Stimulated activated CD8-positive, alpha-beta memory T cell treated with anti-CD3 and anti-CD28 coated beads, Interleukin-4, amount 100 ng/mL, for 24 hours (primary cell): ENCODE results near the gene NOL4L.

Experiments used
- DNase-seq: peaks from one replicate; pipeline ENCODE4 v3.0.0-alpha.2; 2020; ENCODE audit warnings: low read depth

The NOL4L gene

GRCh38 chr20:32560989-32561830 is 23.9 kb downstream of the NOL4L start:
- no peak for DNase-seq

DNA sequence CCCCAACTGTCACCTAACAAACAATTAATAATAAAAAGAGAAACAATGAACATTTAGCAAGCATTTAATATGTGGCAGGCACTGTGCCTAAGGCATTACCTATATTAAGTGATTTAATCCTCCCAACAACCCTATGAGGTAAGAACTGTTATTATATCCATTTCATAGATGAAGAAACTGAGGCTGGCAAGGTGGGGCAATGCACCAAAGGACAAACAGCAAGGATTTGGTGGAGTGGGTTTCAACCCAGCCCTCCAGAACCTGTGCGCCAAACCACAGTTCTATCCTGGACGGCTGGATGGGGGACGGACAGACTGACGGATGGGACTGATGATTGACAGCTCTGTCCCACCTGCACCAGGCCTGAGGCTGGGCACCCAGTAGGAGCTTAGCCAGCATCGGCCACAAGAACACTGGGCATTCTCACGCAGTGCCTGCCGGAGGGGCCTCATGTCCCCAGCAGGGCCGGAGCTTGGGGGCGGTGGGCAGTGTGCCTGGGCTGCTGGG is 24.6 kb downstream of the NOL4L start:
- DNase-seq, result no peak

DNA sequence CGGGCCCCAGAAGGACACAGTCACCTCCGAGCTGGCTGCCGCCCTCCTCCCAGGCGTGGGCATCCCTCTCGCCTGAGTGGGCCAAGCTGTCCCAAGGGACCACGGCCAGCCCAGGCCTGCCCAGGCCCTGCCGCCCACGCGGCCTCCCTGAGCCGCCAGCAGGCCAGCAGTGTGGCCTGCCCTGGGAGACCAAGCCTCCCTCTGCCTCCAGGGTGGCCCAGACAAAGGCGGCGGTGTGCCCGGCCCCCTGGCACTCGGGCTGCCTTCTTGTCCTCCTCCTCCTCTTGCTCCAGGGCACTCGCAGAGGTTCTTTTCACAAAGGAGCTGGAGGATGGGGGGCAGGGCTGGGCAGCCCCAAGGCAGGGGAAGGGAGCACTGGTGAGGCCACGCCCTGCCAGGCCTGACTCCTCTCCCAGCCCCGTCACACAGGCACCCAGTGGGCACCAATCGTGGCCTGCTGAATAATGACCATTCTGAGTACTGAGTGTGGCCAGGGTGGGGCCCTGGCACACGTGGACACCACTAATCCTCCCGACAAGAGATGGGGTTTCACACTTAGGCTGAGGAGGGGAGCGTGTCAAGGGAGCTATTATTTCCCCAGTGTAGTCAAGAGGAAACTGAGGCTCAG is 25.3 kb downstream of the NOL4L start:
- DNase-seq, result no peak

DNA sequence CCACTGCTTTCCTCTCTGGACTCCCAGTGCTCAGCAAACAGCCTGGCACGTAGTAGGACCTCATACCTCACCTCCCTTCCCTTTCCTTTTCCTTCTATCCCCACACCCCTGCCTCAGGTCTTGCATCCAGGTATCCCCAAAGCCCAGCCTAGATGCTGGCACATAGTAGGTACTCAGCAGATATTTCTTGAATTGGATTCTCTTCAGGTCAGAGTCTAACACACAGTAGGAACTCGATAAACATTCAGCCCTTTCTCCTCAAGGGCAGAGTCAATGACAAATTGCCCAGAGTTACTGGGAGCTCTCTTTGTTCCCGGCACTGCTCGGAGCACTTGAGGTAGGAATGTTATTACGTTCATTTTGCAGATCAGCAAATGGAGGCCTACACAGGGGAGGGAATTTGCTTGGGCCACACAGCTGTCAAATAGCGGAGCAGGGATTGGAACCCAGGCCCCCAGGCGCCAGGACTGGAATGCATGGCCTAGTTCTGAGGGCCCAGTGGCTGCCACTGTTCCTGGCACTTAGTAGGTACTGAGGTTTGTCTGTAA is 25.9 kb downstream of the NOL4L start:
- DNase-seq, result no peak

- no peak for DNase-seq
Measured at GRCh38 chr20:32558526-32558925, 26.6 kb downstream of the NOL4L start.

DNA sequence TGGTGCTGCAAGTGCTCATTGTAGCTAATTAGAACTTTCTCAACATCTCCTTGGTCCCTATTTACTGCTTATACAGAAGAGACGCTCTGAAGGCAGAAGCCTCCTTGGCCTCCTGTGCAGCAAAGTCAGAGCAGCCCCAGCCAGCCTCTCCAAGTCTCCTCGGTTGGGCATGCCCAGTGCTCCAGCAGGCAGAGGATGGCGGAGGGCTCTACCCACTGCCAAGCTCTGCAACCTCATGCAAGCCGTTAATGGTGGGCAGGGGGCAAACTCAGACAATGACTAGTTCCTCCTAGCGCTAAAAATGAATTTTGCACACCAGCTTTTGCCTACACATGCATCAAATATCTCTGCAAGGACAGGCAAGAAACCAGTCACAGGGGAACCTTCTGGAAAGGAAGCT is 27.8 kb downstream of the NOL4L start:
- no peak for DNase-seq

DNA sequence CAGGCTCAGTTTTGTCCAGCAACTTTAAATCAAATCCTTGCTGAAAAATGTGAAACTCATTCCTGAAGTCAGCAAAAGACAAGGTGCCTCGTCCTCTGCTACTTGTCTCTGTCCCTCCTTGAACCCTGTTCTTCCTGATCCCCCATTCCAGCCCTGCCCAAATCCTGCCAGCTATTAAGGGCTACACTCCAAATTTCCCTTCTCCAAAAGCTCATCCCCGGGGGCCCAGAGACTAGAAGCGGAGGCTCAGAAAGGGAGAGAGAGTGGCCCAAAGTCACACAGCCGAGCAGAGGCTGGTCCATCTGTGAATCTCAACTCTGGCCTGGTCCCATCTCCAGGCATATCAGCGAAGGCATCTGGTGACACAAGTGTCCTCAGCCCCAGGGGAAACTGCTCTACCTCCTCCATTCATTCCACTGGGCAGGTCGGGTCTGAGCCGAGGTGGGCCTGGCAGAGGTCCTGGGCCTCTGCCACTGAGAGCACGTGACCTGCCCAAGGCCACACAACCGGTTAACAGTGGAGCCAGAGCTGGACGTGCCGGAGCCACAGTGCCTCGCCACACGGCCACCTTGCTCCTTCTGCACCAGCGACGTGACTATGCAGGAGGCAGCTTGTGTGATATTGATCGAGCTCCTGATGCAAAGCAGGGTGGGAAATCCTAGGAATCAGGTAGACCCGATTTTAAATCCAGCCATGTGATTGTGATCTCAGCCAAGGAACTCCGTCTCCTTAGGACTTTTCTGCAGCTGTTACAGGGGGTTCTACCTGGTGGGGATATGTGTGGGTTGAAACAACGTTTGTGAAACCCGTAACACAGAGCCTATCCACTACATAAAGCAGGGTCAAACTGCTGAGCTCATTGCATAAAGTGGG is 28.6 kb downstream of the NOL4L start:
- no peak for DNase-seq

DNA sequence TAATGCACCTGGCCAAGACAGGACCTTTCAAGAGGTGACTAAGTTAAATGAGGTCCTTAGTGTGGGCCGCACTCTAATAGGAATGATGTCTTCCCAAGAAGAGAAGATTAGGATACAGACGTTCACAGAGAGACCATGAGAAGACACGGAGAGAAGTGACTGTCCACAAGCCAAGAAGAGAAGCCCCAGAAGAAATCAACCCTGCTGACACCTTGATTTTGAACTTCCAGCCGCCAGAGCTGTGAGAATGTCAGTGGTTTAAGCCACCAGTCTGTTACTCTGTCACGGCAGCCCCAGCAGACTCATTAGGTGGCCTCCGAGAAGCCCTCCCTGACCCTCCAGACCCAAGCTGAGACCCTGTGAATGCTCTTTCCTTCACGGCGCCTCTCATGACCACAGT is 29.5 kb downstream of the NOL4L start:
- DNase-seq, result no peak

GRCh38 chr20:32554965-32555289 is 30.2 kb downstream of the NOL4L start:
- no peak for DNase-seq

GRCh38 chr20:32553618-32554017 is 31.5 kb downstream of the NOL4L start:
- DNase-seq, result no peak

DNA sequence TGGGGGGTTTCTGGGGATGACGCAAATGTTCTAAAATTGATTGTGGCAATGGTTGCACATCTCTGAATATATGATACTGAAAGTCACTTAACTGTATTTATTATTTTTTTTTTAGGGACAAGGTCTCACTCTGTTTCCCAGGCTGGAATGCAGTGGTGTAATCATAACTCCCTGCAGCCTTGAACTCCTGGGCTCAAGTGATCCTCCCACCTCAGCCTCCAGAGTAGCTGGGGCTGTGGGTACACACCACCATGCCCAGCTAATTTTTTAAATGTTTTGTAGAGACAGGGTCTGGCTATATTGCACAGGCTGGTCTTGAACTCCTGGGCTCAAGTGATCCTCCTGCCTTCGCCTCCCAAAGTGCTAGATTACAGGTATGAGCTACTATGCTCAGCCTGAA is 33.4 kb downstream of the NOL4L start:
- DNase-seq, result no peak

DNA sequence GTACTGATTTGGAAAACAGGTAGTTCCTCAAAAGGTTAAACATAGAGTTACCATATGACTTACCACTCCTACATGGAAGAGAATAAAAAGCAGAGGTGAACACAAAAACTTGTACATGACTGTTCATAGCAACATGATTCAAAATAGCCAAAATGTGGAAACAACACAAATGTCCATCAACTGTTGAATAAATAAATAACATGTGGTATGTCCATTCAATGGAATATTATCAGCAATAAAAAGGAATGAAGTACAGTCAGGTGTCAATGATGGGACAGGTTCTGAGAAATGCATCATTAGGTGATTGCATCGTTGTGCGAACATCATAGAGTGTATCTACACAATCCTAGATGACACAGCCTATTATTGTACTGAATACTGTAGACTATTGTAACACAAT is 35.3 kb downstream of the NOL4L start:
- no peak for DNase-seq

GRCh38 chr20:32547753-32548034 is 37.4 kb downstream of the NOL4L start:
- DNase-seq, result no peak

GRCh38 chr20:32546918-32547752 is 38.0 kb downstream of the NOL4L start:
- no peak for DNase-seq

- no peak for DNase-seq
Measured at GRCh38 chr20:32544893-32545840, 40.0 kb downstream of the NOL4L start.

DNA sequence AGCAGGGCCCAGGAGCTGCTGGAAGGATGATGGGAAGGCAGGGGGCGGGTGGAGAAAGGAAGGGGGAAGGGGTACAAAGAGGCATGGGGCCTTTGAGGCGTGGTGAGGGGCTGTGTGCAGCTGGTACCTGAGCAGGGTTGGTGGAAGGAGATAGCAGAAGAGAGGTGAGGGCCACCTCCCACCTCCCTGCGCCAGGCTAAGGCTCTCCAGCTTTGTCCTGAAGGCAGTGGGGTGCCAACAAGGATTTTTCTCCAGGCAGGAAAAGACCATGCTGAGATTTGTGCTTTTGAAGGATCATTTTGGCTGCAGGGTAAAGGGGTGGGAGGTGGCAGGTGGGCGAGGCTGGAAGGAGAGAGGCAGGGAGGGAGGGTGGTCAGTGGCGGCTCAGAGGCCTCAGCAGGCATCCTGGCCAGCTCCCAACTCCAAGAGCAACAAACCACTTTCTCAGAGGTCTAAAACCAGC is 40.8 kb downstream of the NOL4L start:
- DNase-seq, result no peak

GRCh38 chr20:32543570-32544259 is 41.4 kb downstream of the NOL4L start:
- no peak for DNase-seq

DNA sequence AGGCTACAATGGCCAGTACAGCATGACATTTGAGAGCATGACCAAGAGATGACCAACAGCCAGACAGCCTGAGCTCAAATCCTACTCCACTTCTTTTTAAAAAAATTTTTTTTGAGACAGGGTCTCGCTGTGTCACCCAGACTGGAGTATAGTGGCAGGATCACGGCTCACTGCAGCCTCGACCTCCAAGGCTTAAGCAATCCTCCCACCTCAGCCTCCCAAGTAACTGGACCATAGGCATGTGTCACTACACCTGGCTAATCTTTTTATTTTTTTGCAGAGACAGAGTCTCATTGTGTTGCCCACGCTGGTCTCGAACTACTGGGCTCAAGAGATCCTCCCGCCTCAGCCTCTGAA is 42.9 kb downstream of the NOL4L start:
- no peak for DNase-seq

DNA sequence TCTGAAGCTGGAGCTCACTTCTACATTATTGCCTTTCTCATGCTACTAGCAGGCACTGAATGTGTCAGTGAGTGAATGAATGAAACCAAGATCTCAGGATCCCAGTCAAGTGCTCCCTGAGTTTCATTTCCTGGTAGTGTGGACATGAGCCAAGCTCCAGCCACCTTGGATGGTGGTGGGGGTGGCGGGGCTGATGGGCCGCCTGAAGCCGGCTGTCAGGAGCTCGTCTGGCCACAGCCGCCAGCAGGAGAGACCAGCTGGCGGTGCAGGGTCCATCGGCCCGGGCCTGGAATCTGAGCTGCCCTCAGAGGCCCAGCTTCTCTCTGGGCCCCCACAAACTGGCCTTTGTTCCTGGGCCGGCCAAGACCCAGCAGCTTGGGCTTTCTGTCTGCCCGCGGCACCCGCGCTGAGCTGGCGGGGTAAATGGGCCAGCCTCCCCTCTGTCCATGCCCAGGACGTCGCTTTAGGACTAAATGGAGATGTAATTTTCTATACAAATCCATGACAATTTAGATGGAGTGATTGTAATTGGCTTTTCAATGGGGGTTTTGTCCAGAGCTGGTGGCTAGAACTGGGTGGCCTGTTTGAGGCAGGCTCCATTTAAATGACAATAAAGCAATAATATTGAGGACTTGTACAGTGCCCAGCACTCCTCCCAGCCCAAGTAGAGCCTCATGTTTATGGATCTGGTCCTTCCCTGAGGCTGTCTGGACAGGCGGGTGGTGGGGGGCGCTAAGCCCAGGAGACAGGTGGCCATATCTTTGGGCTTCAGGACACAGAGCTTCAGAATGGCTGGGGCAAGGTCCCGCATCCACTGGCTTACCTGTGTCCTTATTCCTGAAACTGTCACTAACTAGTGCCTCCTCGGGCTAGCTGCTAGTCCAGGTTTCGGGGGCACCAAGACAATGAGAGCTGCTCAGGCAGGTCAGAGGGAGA is 43.5 kb downstream of the NOL4L start:
- no peak for DNase-seq
